ENCODE results near the gene ALOXE3. TPM values are rescaled to one million over a fixed set of nuclear protein-coding genes. Genes with fewer than 3 reads are reported as not detected.
"Not testable (repeated sequence)": the region's sequence is repeated elsewhere in the genome, so short reads cannot be mapped to it uniquely, and the experiment has no call there.

The ALOXE3 gene
- total and polyA plus RNA-seq, 4 donors, result 0.17 to 1.8 (median 0.85) TPM

GRCh38 chr17:8110907-8111306 lies 7.4 kb downstream of the ALOXE3 start:
- H3K27me3 ChIP-seq (ENCODE audit: control insufficient read depth, insufficient read depth, low read length), result peaks cover 63% of the 10 kb centered on the region

GRCh38 chr17:8110456-8110804 lies 7.9 kb downstream of the ALOXE3 start:
- peaks cover 11% of the 10 kb centered on the region for H3K4me1 ChIP-seq (ENCODE audit: control insufficient read depth, insufficient read depth, low read length)
- peaks cover 59% of the 10 kb centered on the region for H3K27me3 ChIP-seq (ENCODE audit: control insufficient read depth, insufficient read depth, low read length)
- H3K36me3 ChIP-seq (ENCODE audit: control insufficient read depth, insufficient read depth, low read length), result no peaks in the 10 kb centered on the region
- no peak overlapping the region for H3K4me3 ChIP-seq (ENCODE audit: low read depth, low read length)
- WGBS (ENCODE audit: insufficient coverage), result 15% methylated on average over 10 of the region's 10 CpGs
- H3K9me3 ChIP-seq (ENCODE audit: control insufficient read depth, insufficient read depth, low read length), result no peaks in the 10 kb centered on the region
- no peak for DNase-seq (ENCODE audit: low read depth in 4 of 6, low spot score in 6 of 6)
- no peak overlapping the region for H3K27ac ChIP-seq (ENCODE audit: low read depth, low read length)

More at GRCh38 chr17:8110907-8111306, 7.4 kb downstream of the ALOXE3 start:
- Histone ChIP-seq H3K36me3 (ENCODE audit: control insufficient read depth, insufficient read depth, low read length) (no peaks in the 10 kb centered on the region), H3K27ac (ENCODE audit: low read depth, low read length) (no peak overlapping the region), H3K4me1 (ENCODE audit: control insufficient read depth, insufficient read depth, low read length) (peaks cover 11% of the 10 kb centered on the region), H3K4me3 (ENCODE audit: low read depth, low read length) (no peak overlapping the region), H3K9me3 (ENCODE audit: control insufficient read depth, insufficient read depth, low read length) (no peaks in the 10 kb centered on the region)
- WGBS (ENCODE audit: insufficient coverage), result 95% methylated on average over 6 of the region's 6 CpGs
- DNase-seq (ENCODE audit: low read depth in 4 of 6, low spot score in 6 of 6), result no peak

GRCh38 chr17:8109661-8110455 lies 8.5 kb downstream of the ALOXE3 start:
- 5% methylated on average over 55 of the region's 63 CpGs for WGBS (ENCODE audit: insufficient coverage)
- peaks cover 11% of the 10 kb centered on the region for H3K4me1 ChIP-seq (ENCODE audit: control insufficient read depth, insufficient read depth, low read length)

GRCh38 chr17:8108972-8109660 lies 9.2 kb downstream of the ALOXE3 start:
- Histone ChIP-seq H3K27me3 (ENCODE audit: control insufficient read depth, insufficient read depth, low read length) (peaks cover 46% of the 10 kb centered on the region), H3K36me3 (ENCODE audit: control insufficient read depth, insufficient read depth, low read length) (no peaks in the 10 kb centered on the region), H3K4me1 (ENCODE audit: control insufficient read depth, insufficient read depth, low read length) (peaks cover 11% of the 10 kb centered on the region), H3K9me3 (ENCODE audit: control insufficient read depth, insufficient read depth, low read length) (no peaks in the 10 kb centered on the region), H3K4me3 (ENCODE audit: low read depth, low read length) (no peak overlapping the region), H3K27ac (ENCODE audit: low read depth, low read length) (no peak overlapping the region)
- 77% methylated on average over 32 of the region's 33 CpGs for whole genome bisulfite sequencing (ENCODE audit: insufficient coverage)
- no peak for DNase-seq (ENCODE audit: low read depth in 4 of 6, low spot score in 6 of 6)

More at GRCh38 chr17:8109661-8110455, 8.5 kb downstream of the ALOXE3 start:
- no peaks in the 10 kb centered on the region for H3K9me3 ChIP-seq (ENCODE audit: control insufficient read depth, insufficient read depth, low read length)
- peak overlapping the region; percentile 24 for H3K4me3 ChIP-seq (ENCODE audit: low read depth, low read length)
- no peak overlapping the region for H3K27ac ChIP-seq (ENCODE audit: low read depth, low read length)
- H3K27me3 ChIP-seq (ENCODE audit: control insufficient read depth, insufficient read depth, low read length), result peaks cover 53% of the 10 kb centered on the region
- peak in 3 of 6 donors; percentile 1 to 48 (median 41) for DNase-seq (ENCODE audit: low read depth in 4 of 6, low spot score in 6 of 6)
- no peaks in the 10 kb centered on the region for H3K36me3 ChIP-seq (ENCODE audit: control insufficient read depth, insufficient read depth, low read length)

- H3K36me3 ChIP-seq (ENCODE audit: control insufficient read depth, insufficient read depth, low read length); H3K27ac ChIP-seq (ENCODE audit: low read depth, low read length); DNase-seq (ENCODE audit: low read depth in 4 of 6, low spot score in 6 of 6); H3K9me3 ChIP-seq (ENCODE audit: control insufficient read depth, insufficient read depth, low read length); H3K4me3 ChIP-seq (ENCODE audit: low read depth, low read length): not testable (repeated sequence)
- 94% methylated on average over 4 of the region's 4 CpGs for WGBS (ENCODE audit: insufficient coverage)
- Histone ChIP-seq H3K4me1 (ENCODE audit: control insufficient read depth, insufficient read depth, low read length) (peaks cover 11% of the 10 kb centered on the region), H3K27me3 (ENCODE audit: control insufficient read depth, insufficient read depth, low read length) (peaks cover 32% of the 10 kb centered on the region)
Measured at GRCh38 chr17:8106980-8107379, 11.3 kb downstream of the ALOXE3 start.

GRCh38 chr17:8105957-8106398 lies 12.3 kb downstream of the ALOXE3 start:
- H3K9me3 ChIP-seq (ENCODE audit: control insufficient read depth, insufficient read depth, low read length), result no peaks in the 10 kb centered on the region
- 79% methylated on average over 4 of the region's 5 CpGs for WGBS (ENCODE audit: insufficient coverage)
- no peak overlapping the region for H3K27ac ChIP-seq (ENCODE audit: low read depth, low read length)
- H3K4me3 ChIP-seq (ENCODE audit: low read depth, low read length), result no peak overlapping the region
- no peak for DNase-seq (ENCODE audit: low read depth in 4 of 6, low spot score in 6 of 6)
- peaks cover 23% of the 10 kb centered on the region for H3K27me3 ChIP-seq (ENCODE audit: control insufficient read depth, insufficient read depth, low read length)
- peaks cover 11% of the 10 kb centered on the region for H3K4me1 ChIP-seq (ENCODE audit: control insufficient read depth, insufficient read depth, low read length)
- H3K36me3 ChIP-seq (ENCODE audit: control insufficient read depth, insufficient read depth, low read length), result no peaks in the 10 kb centered on the region

GRCh38 chr17:8104911-8105310 lies 13.4 kb downstream of the ALOXE3 start:
- Histone ChIP-seq H3K9me3 (ENCODE audit: control insufficient read depth, insufficient read depth, low read length) (no peaks in the 10 kb centered on the region), H3K4me3 (ENCODE audit: low read depth, low read length) (no peak overlapping the region), H3K27ac (ENCODE audit: low read depth, low read length) (no peak overlapping the region), H3K36me3 (ENCODE audit: control insufficient read depth, insufficient read depth, low read length) (no peaks in the 10 kb centered on the region), H3K4me1 (ENCODE audit: control insufficient read depth, insufficient read depth, low read length) (peaks cover 4% of the 10 kb centered on the region), H3K27me3 (ENCODE audit: control insufficient read depth, insufficient read depth, low read length) (peaks cover 12% of the 10 kb centered on the region)
- DNase-seq (ENCODE audit: low read depth in 4 of 6, low spot score in 6 of 6), result no peak
- WGBS (ENCODE audit: insufficient coverage), result 69% methylated on average over 8 of the region's 8 CpGs

- Histone ChIP-seq H3K4me1 (ENCODE audit: control insufficient read depth, insufficient read depth, low read length) (no peaks in the 10 kb centered on the region), H3K27ac (ENCODE audit: low read depth, low read length) (no peak overlapping the region), H3K27me3 (ENCODE audit: control insufficient read depth, insufficient read depth, low read length) (peaks cover 5% of the 10 kb centered on the region), H3K9me3 (ENCODE audit: control insufficient read depth, insufficient read depth, low read length) (no peaks in the 10 kb centered on the region), H3K36me3 (ENCODE audit: control insufficient read depth, insufficient read depth, low read length) (no peaks in the 10 kb centered on the region), H3K4me3 (ENCODE audit: low read depth, low read length) (no peak overlapping the region)
- DNase-seq (ENCODE audit: low read depth in 4 of 6, low spot score in 6 of 6), result no peak
- 79% methylated on average over 3 of the region's 4 CpGs for WGBS (ENCODE audit: insufficient coverage)
Measured at GRCh38 chr17:8103549-8103948, 14.8 kb downstream of the ALOXE3 start.

- Histone ChIP-seq H3K4me1 (ENCODE audit: control insufficient read depth, insufficient read depth, low read length) (no peaks in the 10 kb centered on the region), H3K36me3 (ENCODE audit: control insufficient read depth, insufficient read depth, low read length) (no peaks in the 10 kb centered on the region), H3K27me3 (ENCODE audit: control insufficient read depth, insufficient read depth, low read length) (no peaks in the 10 kb centered on the region), H3K9me3 (ENCODE audit: control insufficient read depth, insufficient read depth, low read length) (no peaks in the 10 kb centered on the region), H3K4me3 (ENCODE audit: low read depth, low read length) (no peak overlapping the region), H3K27ac (ENCODE audit: low read depth, low read length) (no peak overlapping the region)
- DNase-seq (ENCODE audit: low read depth in 4 of 6, low spot score in 6 of 6), result no peak
- WGBS (ENCODE audit: insufficient coverage), result 83% methylated on average over 6 of the region's 6 CpGs
Measured at GRCh38 chr17:8101721-8102120, 16.6 kb downstream of the ALOXE3 start.
